B cell (primary cell): ENCODE measurements around the gene ZCCHC24.

ENCODE experiments used
- CTCF ChIP-seq: fragments of 200-600 bp; IDR thresholded peaks from one replicate; pipeline ENCODE4 v1.8.0; 2022; ENCODE audit warnings: antibody characterized with exemption, mild to moderate bottlenecking
- EZH2 ChIP-seq: IDR thresholded peaks from 2 replicates; pipeline ENCODE4 v1.6.1; 2012; ENCODE audit warnings: borderline replicate concordance, low read depth, mild to moderate bottlenecking, moderate library complexity, low read length; ENCODE audit not compliant: insufficient read depth, poor library complexity, severe bottlenecking

- TF ChIP-seq CTCF, result no peak
- no peak for TF ChIP-seq EZH2
These were observed 3.3 kb upstream of the ZCCHC24 start for GRCh38 chr10:79448732-79449049.
